ENCODE results near the gene ACKR1.
A peak's percentile ranks its signal among the peaks of the same experiment; 100 is the strongest.

Gene ACKR1

DNA sequence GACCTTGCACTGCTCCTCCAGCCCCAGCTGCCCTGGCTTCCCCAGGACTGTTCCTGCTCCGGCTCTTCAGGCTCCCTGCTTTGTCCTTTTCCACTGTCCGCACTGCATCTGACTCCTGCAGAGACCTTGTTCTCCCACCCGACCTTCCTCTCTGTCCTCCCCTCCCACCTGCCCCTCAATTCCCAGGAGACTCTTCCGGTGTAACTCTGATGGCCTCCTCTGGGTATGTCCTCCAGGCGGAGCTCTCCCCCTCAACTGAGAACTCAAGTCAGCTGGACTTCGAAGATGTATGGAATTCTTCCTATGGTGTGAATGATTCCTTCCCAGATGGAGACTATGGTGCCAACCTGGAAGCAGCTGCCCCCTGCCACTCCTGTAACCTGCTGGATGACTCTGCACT lies 550 bp downstream of the ACKR1 start:
- no peak for DNase-seq (ENCODE audit: low spot score in 2 of 2)
- H3K36me3 Mint-ChIP-seq, result no peaks in the 10 kb centered on the region
- no peaks in the 10 kb centered on the region for H3K4me1 Mint-ChIP-seq
- H3K4me3 Mint-ChIP-seq, result no peak overlapping the region
- H3K27ac Mint-ChIP-seq, result no peak overlapping the region
- no peak for ATAC-seq
- no peaks in the 10 kb centered on the region for H3K9me3 Mint-ChIP-seq

DNA sequence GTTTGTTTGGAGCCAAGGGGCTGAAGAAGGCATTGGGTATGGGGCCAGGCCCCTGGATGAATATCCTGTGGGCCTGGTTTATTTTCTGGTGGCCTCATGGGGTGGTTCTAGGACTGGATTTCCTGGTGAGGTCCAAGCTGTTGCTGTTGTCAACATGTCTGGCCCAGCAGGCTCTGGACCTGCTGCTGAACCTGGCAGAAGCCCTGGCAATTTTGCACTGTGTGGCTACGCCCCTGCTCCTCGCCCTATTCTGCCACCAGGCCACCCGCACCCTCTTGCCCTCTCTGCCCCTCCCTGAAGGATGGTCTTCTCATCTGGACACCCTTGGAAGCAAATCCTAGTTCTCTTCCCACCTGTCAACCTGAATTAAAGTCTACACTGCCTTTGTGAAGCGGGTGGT lies 1.4 kb downstream of the ACKR1 start:
- H3K27ac Mint-ChIP-seq, result no peak overlapping the region
- no peaks in the 10 kb centered on the region for H3K4me1 Mint-ChIP-seq
- no peaks in the 10 kb centered on the region for H3K36me3 Mint-ChIP-seq
- no peaks in the 10 kb centered on the region for H3K9me3 Mint-ChIP-seq
- ATAC-seq, result no peak
- DNase-seq (ENCODE audit: low spot score in 2 of 2), result no peak
- H3K4me3 Mint-ChIP-seq, result no peak overlapping the region

DNA sequence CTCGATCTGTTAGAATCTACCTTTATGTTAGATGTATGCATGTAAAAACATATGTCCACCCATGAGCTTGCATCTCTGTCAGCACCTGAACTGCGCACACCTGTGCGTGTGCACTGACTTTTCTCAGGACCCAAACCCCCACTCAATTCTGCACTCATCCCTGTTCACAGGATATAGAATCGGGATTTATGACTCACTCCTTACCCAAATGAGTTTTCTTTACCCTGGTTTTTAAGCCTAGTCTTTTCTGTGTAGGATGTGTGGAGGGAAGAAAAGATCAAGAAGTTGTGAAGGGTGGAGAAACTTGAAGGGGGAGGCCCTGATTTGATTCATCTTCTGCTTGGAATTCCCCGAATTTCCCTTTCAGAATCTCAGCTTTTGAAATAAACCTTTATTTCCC lies 2.4 kb downstream of the ACKR1 start:
- no peak overlapping the region for H3K4me3 Mint-ChIP-seq

DNA sequence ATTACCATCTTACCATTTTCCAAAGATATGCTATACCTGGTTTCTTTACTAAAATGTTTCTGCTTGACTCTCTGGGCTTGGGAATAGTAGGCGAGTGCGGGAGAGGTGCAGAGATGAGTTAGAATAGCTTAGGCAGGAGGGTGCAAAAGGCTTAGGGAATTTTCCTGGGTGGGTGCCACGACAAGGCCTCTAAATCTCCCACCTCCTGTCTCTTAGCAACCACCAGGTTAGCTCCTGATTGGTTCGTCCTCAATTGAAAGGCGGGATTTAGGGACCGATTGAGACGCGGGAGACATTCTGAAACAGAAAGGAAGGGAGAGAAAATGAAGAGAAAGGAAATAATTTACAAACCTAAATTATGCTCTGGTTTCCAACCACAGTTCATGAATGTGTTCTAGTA lies 3.1 kb downstream of the ACKR1 start:
- Mint-ChIP-seq H3K4me1 (no peaks in the 10 kb centered on the region), H3K9me3 (no peaks in the 10 kb centered on the region), H3K27ac (no peak overlapping the region), H3K4me3 (no peak overlapping the region), H3K36me3 (no peaks in the 10 kb centered on the region)
- ATAC-seq (no peak), DNase-seq (ENCODE audit: low spot score in 2 of 2) (no peak)

More for the DNA sequence above, 2.4 kb downstream of the ACKR1 start:
- no peak for ATAC-seq
- no peak for DNase-seq (ENCODE audit: low spot score in 2 of 2)
- H3K27ac Mint-ChIP-seq, result no peak overlapping the region
- H3K4me1 Mint-ChIP-seq, result no peaks in the 10 kb centered on the region
- H3K36me3 Mint-ChIP-seq, result no peaks in the 10 kb centered on the region
- no peaks in the 10 kb centered on the region for H3K9me3 Mint-ChIP-seq

DNA sequence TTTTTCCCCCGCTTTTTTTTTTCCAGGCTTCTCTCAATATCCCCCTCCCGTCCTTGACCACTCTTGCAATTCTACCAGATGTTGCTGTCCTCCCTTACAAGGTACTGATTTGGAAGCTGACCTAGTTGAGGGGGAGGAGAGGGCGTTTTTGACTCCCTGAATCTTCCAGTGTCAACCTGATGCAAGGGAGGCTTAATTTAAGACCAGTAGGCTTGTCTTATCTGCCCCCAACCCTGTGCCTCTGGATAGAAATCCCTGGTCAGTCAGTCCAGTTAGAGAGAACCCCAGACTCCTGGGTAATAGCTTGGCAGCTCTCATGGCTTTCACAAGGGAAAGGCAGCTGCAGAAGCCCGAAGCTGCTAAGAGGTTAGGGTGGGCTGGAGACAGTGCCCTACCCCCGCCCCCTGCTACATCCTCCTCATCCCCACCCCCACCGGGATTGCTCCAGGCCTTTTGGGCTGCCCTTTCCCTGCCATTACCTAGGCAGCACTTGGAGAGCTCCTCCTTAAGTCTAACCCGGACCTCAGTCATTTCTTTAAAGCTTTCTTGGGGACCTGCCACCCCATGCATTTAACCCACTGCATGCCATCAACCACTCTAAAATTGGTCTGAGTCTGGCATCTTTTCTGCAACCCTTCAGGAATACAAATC lies 3.6 kb downstream of the ACKR1 start:
- DNase-seq (ENCODE audit: low spot score in 2 of 2) (no peak), ATAC-seq (no peak)
- H3K4me3 Mint-ChIP-seq, result no peak overlapping the region
- no peak overlapping the region for H3K27ac Mint-ChIP-seq
- no peaks in the 10 kb centered on the region for H3K36me3 Mint-ChIP-seq
- no peaks in the 10 kb centered on the region for H3K4me1 Mint-ChIP-seq
- H3K9me3 Mint-ChIP-seq, result no peaks in the 10 kb centered on the region

DNA sequence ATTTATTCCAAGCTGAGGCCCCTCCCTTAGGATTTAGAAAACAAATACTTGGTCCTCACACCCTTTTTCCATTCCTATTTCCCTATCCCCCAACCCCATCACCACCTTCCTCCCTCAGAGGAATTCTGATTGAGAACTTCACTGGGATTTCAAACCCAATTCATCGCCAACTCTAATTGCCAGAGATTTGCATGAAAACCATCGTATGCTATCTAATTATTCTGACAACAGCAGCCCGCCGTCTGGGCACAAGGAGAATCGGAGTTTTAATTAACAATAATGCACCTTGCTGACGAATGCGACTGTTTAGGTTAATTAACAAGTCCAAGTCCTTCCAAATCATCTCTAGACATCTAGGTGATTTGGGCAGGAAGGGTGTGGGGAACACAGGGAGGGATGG lies 4.4 kb downstream of the ACKR1 start:
- DNase-seq (ENCODE audit: low spot score in 2 of 2) (no peak), ATAC-seq (no peak)
- no peaks in the 10 kb centered on the region for H3K4me1 Mint-ChIP-seq
- H3K36me3 Mint-ChIP-seq, result no peaks in the 10 kb centered on the region
- H3K9me3 Mint-ChIP-seq, result no peaks in the 10 kb centered on the region
- H3K27ac Mint-ChIP-seq, result no peak overlapping the region
- no peak overlapping the region for H3K4me3 Mint-ChIP-seq

DNA sequence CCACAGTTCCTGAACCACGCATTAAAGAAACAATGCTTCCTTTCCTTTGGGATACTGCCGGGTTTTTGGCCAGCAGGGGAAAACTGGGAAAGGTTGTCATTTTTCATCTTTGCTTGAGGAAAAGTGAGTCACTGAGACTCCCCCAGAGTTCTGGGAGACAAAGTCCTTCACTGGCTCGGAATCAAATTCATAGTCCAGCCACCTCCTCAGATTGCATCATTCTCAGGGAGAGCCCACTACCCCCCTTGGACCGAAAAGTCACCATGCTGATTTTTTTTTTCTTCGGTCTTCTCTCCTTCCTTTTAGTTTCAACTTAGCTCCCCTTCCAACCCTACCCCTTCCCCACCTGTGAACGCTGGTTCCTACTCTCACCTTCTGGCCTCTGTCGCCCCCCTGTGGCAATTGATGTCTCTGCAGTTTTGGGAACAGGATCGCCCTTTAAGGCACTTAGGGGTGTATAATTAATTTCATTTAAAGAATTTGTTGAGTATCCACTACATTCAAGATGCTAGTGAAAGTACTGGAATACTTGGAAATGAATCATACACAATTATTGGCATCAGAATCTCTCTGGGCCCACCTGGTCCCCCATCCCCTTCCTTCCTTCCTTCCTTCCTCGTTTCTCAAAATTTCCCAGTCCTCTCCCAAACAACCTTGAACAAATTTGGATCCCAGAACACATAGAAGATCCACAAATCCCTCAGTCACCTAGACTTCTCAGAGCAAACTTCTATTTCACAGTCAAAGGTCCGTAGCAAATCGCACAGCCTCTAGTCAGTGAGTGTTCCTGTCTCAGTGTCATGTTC lies 6.9 kb downstream of the ACKR1 start:
- Mint-ChIP-seq H3K36me3 (no peaks in the 10 kb centered on the region), H3K27ac (no peak overlapping the region), H3K4me3 (no peak overlapping the region), H3K4me1 (no peaks in the 10 kb centered on the region), H3K9me3 (no peaks in the 10 kb centered on the region)
- peak; percentile 44 to 62 for DNase-seq (ENCODE audit: low spot score in 2 of 2)
- no peak for ATAC-seq

DNA sequence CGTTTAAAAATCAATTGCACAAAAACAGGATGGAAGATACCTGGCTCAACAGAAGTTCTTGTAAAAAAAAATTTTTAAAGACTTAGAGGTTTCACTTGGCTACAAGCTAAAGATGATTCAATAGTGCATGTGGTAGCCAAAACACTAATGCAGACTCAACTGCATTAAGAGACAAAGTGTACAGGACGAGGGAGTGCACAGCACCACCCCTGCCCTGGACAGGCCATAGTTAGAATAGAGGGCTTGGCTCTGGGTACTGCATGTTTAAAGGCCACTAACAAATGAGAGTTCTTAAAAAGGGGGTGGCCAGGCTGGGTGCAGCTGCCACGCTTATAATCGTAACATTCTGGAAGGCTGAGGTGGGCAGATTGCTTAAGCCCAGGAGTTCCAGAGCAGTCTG lies 7.9 kb downstream of the ACKR1 start:
- no peaks in the 10 kb centered on the region for H3K9me3 Mint-ChIP-seq

DNA sequence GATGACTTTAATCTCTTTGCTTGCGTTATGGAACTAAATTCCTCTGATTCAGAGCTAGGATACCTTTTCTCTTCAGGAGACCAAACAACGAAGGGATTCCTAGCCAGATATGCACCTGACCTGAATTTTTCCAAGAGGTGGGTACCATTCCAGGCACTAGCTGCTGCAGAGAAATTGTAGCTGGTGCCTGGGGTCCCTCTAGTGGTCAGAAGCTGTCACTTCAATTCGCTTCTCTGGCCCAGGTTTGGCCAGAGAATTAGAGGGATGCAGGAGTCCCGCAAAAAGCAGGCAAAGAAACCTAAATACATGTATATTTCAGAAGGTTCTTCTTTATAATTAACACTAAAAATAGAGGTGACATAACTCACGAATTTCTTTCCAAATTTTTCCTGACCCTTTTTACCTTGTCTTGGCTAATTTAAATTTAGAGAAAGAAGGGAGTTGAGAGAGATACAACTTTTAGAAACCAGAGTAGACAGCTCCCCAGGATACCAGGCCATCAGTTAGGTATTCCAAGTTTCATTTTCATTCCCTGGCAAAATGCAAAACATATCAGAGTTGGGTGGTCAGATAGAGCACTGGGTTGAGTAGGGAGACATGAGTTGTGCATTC lies 9.6 kb downstream of the ACKR1 start:
- H3K9me3 Mint-ChIP-seq, result no peaks in the 10 kb centered on the region
- H3K4me1 Mint-ChIP-seq, result no peaks in the 10 kb centered on the region
- no peaks in the 10 kb centered on the region for H3K36me3 Mint-ChIP-seq
- ATAC-seq, result no peak
- no peak overlapping the region for H3K4me3 Mint-ChIP-seq
- peak; percentile 20 to 61 for DNase-seq (ENCODE audit: low spot score in 2 of 2)
- H3K27ac Mint-ChIP-seq, result no peak overlapping the region

More for the DNA sequence above, 7.9 kb downstream of the ACKR1 start:
- Mint-ChIP-seq H3K27ac (no peak overlapping the region), H3K4me3 (no peak overlapping the region), H3K4me1 (no peaks in the 10 kb centered on the region), H3K36me3 (no peaks in the 10 kb centered on the region)
- ATAC-seq (no peak), DNase-seq (ENCODE audit: low spot score in 2 of 2) (no peak)

DNA sequence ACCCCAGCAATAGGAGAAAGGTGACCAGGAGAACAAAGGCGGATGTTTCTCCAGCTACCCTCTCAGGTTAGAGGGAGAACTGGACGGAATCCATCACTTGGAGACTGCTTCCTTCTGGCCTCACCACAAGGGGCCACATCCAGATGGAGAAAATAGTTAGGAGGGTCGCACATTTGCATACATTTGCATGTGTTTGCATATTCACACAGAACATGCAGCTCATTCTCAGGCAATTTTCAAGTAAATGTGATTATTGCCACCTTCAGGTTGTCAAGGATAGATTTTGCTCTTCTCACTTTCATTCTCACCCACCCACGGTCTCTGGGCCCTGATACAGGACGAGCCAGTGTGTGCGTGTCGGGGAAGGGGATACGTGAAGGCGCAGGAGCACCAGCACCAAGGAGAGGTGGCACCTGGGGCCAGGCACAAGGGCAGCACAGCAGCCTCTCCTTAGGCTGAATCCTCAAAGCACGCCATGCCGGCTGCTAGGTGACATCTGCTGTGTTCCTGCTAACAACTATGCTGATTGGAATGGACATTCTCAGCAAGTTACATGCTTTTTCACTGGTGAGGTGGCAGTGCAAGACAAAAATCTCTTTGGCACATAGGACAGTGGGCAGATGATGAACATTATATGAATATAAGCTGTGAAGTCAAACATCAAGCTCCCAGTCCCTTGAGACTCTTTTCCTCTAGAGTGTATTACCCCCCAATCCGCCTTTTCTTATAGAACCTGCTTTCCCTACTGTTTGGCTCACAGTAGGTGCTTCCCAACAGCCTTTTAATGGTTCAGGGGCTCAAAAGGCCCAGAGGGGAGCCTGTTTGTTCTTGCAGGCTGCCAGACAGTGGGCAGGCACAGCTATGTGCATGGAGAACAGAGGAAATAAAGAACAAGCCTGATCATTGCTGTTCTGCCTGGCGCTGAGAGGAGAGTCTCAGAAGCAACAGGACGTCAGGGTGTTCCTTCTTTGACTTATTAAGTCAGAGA lies 14.3 kb downstream of the ACKR1 start:
- no peak overlapping the region for H3K4me3 Mint-ChIP-seq
- ATAC-seq (no peak), DNase-seq (ENCODE audit: low spot score in 2 of 2) (peak in 1 of 2 donors; percentile 36)
- H3K27ac Mint-ChIP-seq, result no peak overlapping the region
- no peaks in the 10 kb centered on the region for H3K9me3 Mint-ChIP-seq
- H3K36me3 Mint-ChIP-seq, result no peaks in the 10 kb centered on the region
- no peaks in the 10 kb centered on the region for H3K4me1 Mint-ChIP-seq

DNA sequence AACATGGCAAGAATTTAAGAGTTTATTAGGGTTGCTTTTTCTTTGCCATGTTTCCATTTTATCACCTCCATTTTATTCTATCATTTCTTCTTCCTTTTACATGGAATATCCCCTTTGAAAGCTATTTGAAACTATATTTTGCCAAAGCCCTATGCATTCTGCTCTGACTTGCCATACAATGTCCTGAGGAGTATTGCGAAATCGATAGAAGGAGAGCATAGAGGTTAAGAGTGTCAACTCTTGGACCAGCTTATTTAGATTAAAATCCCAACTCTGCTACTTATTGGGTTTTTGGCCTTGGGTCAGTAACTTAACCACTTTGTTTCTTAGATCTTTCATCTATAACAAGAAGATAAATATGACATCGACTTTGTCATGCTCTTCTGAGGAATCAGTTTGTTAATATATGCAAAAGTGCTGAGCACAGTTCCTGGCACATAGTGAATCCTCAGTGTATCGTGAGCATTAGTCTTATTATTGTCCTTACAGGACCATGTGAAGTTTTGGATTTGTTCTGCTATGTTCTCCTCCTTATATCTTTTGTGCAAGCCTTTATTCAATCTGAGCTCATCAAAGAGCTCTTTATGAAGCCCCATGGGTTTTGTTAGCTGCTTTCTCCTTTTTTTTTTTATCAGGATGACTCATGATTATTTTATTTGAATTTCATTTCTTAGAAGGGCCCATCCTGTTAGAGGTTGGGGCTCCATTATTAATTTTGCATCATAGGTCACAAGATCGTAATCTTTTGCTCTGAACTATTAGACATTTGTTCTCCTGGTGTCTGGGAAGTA lies 17.6 kb downstream of the ACKR1 start:
- Mint-ChIP-seq H3K4me3 (no peak overlapping the region), H3K36me3 (no peaks in the 10 kb centered on the region), H3K4me1 (no peaks in the 10 kb centered on the region), H3K27ac (no peak overlapping the region), H3K9me3 (no peaks in the 10 kb centered on the region)
- no peak for ATAC-seq
- no peak for DNase-seq (ENCODE audit: low spot score in 2 of 2)

DNA sequence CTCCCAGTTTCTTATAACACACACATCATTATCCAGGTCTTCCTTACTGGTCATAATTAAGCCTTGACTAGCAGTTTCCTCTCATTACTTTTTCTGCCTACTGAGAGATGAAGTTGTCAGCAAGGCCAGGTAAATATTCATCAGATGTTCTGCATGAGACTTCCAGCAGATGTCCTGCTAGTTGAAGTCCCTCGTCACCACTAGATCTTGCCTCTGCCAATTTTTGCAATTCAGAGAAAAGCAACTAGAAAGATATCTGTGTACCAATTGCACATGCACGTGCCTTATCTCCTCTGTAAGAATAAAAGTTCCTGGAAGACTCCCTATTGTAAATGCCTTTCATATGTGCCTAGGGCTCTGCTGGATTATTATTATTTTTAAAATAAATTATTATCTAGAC lies 18.3 kb downstream of the ACKR1 start:
- Mint-ChIP-seq H3K27ac (no peak overlapping the region), H3K36me3 (no peaks in the 10 kb centered on the region), H3K4me1 (no peaks in the 10 kb centered on the region), H3K4me3 (no peak overlapping the region), H3K9me3 (no peaks in the 10 kb centered on the region)
- DNase-seq (ENCODE audit: low spot score in 2 of 2) (no peak), ATAC-seq (no peak)

DNA sequence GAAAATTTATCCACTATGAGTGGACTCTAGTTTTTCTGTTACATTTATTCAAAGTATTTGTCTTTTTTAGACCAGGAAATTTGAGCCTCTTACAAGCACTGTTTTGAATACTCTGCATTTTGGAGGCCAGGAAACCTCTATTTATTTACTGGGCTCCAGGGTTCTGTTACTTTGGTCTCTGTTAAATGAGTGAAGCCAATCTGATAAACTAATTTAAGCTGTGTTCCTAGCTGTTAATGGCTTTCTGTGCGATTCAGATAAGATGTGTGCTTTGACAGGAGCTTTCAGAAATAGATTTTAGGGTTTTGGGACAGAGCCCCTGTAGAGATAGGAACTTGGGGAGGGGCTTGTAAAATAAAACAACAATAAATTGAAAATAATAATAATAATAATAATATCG lies 23.9 kb downstream of the ACKR1 start:
- H3K9me3 Mint-ChIP-seq, result no peaks in the 10 kb centered on the region
- no peaks in the 10 kb centered on the region for H3K36me3 Mint-ChIP-seq
- H3K27ac Mint-ChIP-seq, result no peak overlapping the region
- no peaks in the 10 kb centered on the region for H3K4me1 Mint-ChIP-seq
- ATAC-seq (no peak), DNase-seq (ENCODE audit: low spot score in 2 of 2) (no peak)
- H3K4me3 Mint-ChIP-seq, result no peak overlapping the region

DNA sequence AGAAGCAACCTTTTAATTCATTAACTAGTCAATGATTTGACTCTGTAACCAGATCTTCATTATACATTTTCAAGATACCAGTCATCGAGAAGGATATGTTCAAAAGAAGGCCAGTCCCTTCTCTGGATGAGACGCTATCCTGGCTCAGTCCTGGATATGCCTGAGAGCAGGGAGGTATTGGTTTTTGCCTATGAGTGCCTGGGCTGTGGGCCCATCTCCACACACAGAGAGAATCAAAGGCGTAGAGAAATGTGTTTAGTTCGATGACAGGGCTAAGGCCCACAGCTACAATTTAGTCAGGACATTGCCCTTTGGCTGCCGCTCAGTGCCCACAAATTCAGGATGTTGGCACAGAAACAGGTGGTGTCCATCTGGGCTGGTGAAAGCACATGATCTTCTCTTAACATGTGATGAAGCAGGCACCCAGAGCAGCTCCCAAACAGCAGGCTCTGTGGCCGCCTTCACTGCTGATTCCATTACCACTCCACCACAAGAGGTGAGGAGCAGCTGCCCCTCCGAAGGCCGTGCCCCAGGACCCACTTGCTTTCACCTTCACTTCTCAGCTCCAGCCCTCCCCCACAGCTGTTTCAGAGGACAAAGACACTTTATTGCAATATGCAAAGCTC lies 24.7 kb downstream of the ACKR1 start:
- no peak overlapping the region for H3K27ac Mint-ChIP-seq
- H3K36me3 Mint-ChIP-seq, result no peaks in the 10 kb centered on the region
- DNase-seq (ENCODE audit: low spot score in 2 of 2), result no peak
- no peaks in the 10 kb centered on the region for H3K4me1 Mint-ChIP-seq
- H3K4me3 Mint-ChIP-seq, result no peak overlapping the region
- no peaks in the 10 kb centered on the region for H3K9me3 Mint-ChIP-seq
- no peak for ATAC-seq

Data from stimulated activated effector memory CD8-positive, alpha-beta T cell treated with anti-CD3 and anti-CD28 coated beads, Interleukin-12 subunit alpha, Interleukin-12 subunit beta, amount 100 ng/mL, for 72 hours (primary cell).